Memory B cell (primary cell): ENCODE results near the gene ADAM10.

Experiments used
- ATAC-seq: fragments of 150-1000 bp; cut with Tn5 transposase; 2 replicates; pipeline ENCODE4 v1.10.0; 2021; ENCODE audit warnings: low read depth, mild to moderate bottlenecking, moderate library complexity
- DNase-seq, 2 donors: peaks; one replicate each; pipeline ENCODE4 v3.0.0; 2022; ENCODE audit warnings: low spot score in 2 of 2
- H3K27ac Mint-ChIP-seq: one replicate; pipeline ENCODE4 v1.8.0; 2022; ENCODE audit warnings: mild to moderate bottlenecking, moderate library complexity, mixed read lengths
- H3K27me3 Mint-ChIP-seq: one replicate; pipeline ENCODE4 v1.8.0; 2022; ENCODE audit warnings: mixed read lengths
- H3K36me3 Mint-ChIP-seq: one replicate; pipeline ENCODE4 v1.8.0; 2022; ENCODE audit warnings: mild to moderate bottlenecking, mixed read lengths
- H3K4me1 Mint-ChIP-seq: one replicate; pipeline ENCODE4 v1.8.0; 2022; ENCODE audit warnings: mixed read lengths
- H3K4me3 Mint-ChIP-seq: one replicate; pipeline ENCODE4 v1.8.0; 2022; ENCODE audit warnings: mild to moderate bottlenecking, moderate library complexity, mixed read lengths
- H3K9me3 Mint-ChIP-seq: one replicate; pipeline ENCODE4 v1.8.0; 2022; ENCODE audit warnings: mixed read lengths

Gene ADAM10

DNA sequence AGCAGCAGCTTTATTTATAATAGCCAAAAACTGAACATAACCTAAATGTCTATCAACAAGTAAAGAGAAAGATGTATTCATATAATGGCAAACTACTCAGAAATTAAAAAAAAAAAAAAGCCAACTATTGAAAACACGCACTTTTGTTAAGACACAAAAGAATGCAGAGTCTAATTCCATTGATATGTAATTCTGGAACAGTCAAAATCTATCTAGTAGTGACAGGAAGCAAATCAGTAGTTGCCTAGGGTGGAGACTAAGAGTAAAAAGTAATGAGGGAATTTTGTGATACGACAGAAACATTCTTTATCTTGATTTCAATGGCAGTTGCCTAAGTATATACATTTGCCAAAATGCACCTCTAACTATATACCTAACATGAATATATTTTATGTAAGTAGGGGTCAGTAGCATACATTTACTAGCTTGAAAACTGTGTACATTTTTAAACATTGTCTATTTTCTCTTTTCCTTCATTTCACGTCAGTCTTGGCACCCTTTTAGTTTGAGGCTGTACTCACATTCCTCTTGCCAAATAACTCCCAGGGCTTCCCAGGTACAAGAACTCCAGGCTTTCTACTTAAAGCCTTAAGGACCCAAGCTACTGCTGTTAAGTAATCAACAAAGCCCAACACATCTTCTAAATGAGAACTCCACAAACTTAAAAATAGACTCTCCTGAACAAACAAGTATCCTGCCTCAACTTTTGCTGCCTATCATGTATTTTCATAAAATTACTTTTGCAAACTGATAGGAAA lies 54.7 kb downstream of the ADAM10 start:
- peaks cover 19% of the 10 kb centered on the region for H3K36me3 Mint-ChIP-seq
- no peak overlapping the region for H3K4me3 Mint-ChIP-seq
- H3K9me3 Mint-ChIP-seq = peaks cover 7% of the 10 kb centered on the region
- no peaks in the 10 kb centered on the region for H3K27me3 Mint-ChIP-seq
- no peak overlapping the region for H3K27ac Mint-ChIP-seq
- ATAC-seq (no peak), DNase-seq (no peak)
- H3K4me1 Mint-ChIP-seq = peaks cover 38% of the 10 kb centered on the region

DNA sequence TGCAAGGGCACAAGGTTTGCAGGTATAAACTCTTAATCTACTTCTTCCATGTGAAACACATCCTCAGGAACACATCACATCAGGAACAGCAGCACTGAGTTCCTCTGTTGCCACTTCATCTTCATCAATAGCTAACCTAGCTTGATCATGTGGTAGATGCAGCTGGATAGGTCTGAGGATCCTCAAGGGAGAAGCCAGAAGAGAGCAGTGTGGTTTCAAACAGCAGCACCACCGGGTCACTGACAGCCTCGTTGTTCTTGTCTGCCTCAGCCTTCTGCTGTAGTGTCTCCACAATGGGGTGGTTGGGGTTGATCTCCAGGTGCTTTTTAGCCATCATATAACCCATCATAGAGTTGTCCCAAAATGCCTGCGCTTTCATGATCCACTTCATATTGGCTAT lies 58.8 kb downstream of the ADAM10 start:
- Mint-ChIP-seq H3K27me3 (no peaks in the 10 kb centered on the region), H3K27ac (no peak overlapping the region), H3K36me3 (peaks cover 4% of the 10 kb centered on the region), H3K4me3 (no peak overlapping the region), H3K9me3 (no peaks in the 10 kb centered on the region), H3K4me1 (peaks cover 28% of the 10 kb centered on the region)
- DNase-seq = peak in 1 of 2 donors; percentile 30
- peak; percentile 98 for ATAC-seq

DNA sequence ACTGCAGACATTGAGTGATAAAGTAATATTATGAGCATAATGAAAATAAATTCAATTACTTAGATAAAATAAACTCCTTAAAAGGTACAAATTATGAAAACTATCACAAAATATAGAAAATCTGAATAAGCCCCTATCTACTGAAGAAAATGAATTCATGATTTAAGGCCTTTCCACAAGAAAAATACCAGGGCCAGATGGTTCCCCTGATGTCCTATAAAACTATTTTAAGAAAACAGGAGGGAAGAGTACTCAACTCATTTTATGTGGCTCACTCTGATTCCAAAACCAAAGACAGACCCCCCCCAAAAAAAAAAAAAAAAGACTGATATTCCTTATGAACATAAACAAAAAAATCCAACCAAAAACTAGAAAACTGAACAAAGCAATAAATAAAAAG lies 59.9 kb downstream of the ADAM10 start:
- H3K4me3 Mint-ChIP-seq = no peak overlapping the region
- H3K36me3 Mint-ChIP-seq = peaks cover 4% of the 10 kb centered on the region
- ATAC-seq (no peak), DNase-seq (no peak)
- peaks cover 26% of the 10 kb centered on the region for H3K4me1 Mint-ChIP-seq
- no peaks in the 10 kb centered on the region for H3K27me3 Mint-ChIP-seq
- H3K9me3 Mint-ChIP-seq = no peaks in the 10 kb centered on the region
- no peak overlapping the region for H3K27ac Mint-ChIP-seq

DNA sequence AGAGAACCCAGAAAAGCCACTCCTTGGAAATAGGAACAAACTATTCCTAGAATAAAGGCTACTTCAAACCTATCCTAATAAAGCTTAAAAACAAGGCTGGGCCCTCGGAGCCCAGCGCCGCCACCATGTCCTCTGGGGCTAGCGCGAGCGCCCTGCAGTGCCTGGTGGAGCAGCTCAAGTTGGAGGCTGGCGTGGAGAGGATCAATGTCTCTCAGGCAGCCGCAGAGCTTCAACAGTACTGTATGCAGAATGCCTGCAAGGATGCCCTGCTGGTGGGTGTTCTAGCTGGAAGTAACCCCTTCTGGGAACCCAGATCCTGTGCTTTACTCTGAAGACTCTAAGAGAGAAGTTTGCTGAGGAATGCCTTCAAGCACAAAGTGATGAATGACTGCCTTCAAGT lies 63.2 kb downstream of the ADAM10 start:
- H3K36me3 Mint-ChIP-seq = peaks cover 2% of the 10 kb centered on the region
- H3K4me1 Mint-ChIP-seq = peaks cover 28% of the 10 kb centered on the region
- H3K9me3 Mint-ChIP-seq = no peaks in the 10 kb centered on the region
- ATAC-seq = no peak
- no peak overlapping the region for H3K27ac Mint-ChIP-seq
- no peak for DNase-seq
- H3K4me3 Mint-ChIP-seq = no peak overlapping the region
- no peaks in the 10 kb centered on the region for H3K27me3 Mint-ChIP-seq

DNA sequence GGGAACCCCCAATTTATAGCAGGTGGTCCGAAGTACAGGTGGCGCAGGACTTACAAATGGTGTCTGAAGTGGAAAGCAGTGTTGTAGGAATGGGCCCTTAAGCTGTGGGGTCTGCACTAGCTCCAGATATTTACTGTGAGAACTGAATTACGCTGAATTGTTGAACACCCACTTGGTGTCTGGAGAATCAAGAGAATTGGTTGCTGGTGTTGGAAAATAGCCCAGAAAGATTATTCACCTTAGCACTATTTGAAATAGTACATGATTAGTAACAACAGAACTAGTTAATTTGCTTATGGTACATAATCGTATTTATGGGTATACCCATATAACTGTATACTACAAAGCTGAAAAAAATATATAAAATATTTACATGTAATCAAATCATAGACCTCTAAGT lies 64.8 kb downstream of the ADAM10 start:
- Mint-ChIP-seq H3K4me3 (no peak overlapping the region), H3K9me3 (no peaks in the 10 kb centered on the region), H3K36me3 (peaks cover 2% of the 10 kb centered on the region), H3K27ac (no peak overlapping the region), H3K27me3 (no peaks in the 10 kb centered on the region), H3K4me1 (peaks cover 12% of the 10 kb centered on the region)
- ATAC-seq (no peak), DNase-seq (no peak)

DNA sequence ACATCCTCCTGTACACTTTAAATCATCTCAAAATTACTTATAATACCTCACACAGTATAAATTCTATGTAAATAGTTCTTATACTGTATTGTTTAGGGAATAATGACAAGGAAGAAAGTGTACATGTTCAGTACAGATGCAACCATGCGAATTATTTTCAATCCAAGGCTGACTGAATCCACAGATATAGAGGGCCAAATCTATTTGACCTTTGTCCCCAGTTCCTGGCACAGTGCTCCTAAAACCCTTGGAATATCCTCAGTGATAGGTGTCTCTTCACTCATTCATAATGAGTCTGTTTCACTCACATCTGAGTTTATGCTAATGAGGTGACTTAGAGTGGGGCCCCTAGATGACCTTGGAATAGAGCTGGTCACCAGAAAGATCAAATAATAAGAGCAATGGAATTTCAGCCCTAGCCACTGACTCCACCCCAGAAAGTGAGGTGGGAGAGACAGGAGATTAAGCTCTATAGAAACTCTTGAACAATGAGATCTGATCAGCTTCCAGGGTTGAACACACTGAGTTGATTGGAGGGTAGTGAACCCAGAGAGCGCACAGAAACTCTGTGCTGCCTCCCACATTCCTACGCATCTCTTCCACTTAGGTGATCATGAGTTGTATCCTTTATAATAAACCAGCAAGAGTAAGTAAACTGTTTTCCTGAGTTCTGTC lies 65.3 kb downstream of the ADAM10 start:
- Mint-ChIP-seq H3K9me3 (no peaks in the 10 kb centered on the region), H3K27me3 (no peaks in the 10 kb centered on the region), H3K27ac (no peak overlapping the region), H3K4me1 (peaks cover 12% of the 10 kb centered on the region), H3K36me3 (peaks cover 2% of the 10 kb centered on the region), H3K4me3 (no peak overlapping the region)
- ATAC-seq = no peak
- DNase-seq = no peak

DNA sequence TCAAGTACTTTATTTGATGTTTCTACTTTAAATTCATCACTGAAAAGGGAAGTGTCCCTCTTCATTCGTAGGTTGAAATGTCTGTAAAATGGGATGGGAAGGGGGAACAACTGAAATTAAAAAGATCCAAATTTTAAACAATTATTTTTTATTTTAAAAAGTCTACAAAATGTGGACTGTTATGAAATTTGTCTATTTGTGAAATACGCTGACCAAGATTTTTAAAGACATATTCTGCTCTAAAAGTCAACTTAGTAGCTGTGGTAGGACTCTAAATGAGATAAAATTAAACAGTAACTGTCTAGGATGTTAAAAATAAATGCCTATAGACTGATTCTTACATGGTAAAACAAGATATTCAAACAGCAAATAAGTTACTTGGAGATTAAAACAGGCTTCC lies 67.3 kb downstream of the ADAM10 start:
- H3K36me3 Mint-ChIP-seq = peaks cover 2% of the 10 kb centered on the region
- H3K9me3 Mint-ChIP-seq = no peaks in the 10 kb centered on the region
- ATAC-seq = no peak
- no peak for DNase-seq
- H3K4me1 Mint-ChIP-seq = peaks cover 13% of the 10 kb centered on the region
- no peaks in the 10 kb centered on the region for H3K27me3 Mint-ChIP-seq
- H3K4me3 Mint-ChIP-seq = no peak overlapping the region
- H3K27ac Mint-ChIP-seq = no peak overlapping the region

DNA sequence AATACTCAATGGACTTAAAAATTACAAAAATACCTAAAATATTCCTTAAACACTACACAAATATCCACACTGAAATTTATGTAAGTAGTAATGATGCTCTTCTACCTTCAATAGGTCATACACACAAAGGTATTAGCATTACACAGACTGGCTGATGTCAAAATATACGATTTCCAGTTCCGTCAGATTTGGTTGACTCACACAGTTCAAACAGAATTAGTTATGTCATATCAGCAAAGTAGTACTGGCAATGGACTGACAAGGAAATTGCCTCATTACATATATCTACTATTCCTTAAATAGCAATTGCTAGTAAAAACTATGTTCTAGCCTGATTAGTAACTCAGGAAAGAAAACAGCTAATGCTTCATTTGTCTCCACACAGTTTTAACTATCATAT lies 70.8 kb downstream of the ADAM10 start:
- no peak for DNase-seq
- peaks cover 4% of the 10 kb centered on the region for H3K36me3 Mint-ChIP-seq
- H3K27ac Mint-ChIP-seq = no peak overlapping the region
- H3K4me1 Mint-ChIP-seq = peaks cover 7% of the 10 kb centered on the region
- ATAC-seq = no peak
- no peaks in the 10 kb centered on the region for H3K27me3 Mint-ChIP-seq
- no peaks in the 10 kb centered on the region for H3K9me3 Mint-ChIP-seq
- no peak overlapping the region for H3K4me3 Mint-ChIP-seq

DNA sequence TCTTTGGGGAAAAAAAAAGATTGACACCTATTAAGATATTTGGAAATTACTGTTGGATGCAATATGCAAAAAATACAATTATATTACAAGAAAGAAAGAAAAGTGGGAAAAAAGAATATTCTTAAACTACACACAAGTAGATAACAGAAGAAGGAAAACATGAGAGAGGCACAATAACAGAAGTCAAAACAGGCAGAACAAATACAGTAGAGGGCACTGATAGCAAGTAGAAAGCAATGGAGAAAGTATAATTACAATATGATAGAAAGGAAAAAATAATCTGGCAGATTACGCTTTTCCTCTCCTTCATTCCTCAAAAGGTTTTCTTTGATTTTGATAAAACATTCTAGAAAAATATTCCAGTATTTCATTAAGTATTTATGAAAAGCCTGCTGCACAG lies 72.1 kb downstream of the ADAM10 start:
- DNase-seq = no peak
- Mint-ChIP-seq H3K4me1 (peaks cover 9% of the 10 kb centered on the region), H3K36me3 (peaks cover 10% of the 10 kb centered on the region), H3K27me3 (no peaks in the 10 kb centered on the region), H3K9me3 (no peaks in the 10 kb centered on the region), H3K4me3 (no peak overlapping the region), H3K27ac (no peak overlapping the region)
- ATAC-seq = no peak

DNA sequence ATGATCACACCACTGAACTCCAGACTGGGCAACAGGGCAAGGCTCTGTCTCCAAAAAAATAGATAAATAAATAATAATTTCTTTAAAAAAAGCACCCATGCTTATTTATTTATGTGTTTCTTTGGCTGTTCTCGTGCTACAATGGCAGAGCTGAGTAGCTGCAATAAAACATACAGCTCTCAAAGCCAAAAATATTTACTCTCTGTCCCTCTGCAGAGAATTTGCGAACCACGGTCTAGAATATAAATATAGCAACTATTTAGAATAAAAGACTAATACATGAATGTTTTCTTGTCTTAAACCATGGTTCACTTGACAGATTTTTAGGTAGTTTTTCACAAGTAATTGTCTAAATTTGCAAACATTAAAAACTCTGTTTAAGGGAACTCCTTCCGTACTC lies 72.7 kb downstream of the ADAM10 start:
- Mint-ChIP-seq H3K27ac (no peak overlapping the region), H3K36me3 (peaks cover 14% of the 10 kb centered on the region), H3K9me3 (no peaks in the 10 kb centered on the region), H3K4me3 (no peak overlapping the region), H3K4me1 (peaks cover 10% of the 10 kb centered on the region), H3K27me3 (no peaks in the 10 kb centered on the region)
- ATAC-seq = no peak
- no peak for DNase-seq

DNA sequence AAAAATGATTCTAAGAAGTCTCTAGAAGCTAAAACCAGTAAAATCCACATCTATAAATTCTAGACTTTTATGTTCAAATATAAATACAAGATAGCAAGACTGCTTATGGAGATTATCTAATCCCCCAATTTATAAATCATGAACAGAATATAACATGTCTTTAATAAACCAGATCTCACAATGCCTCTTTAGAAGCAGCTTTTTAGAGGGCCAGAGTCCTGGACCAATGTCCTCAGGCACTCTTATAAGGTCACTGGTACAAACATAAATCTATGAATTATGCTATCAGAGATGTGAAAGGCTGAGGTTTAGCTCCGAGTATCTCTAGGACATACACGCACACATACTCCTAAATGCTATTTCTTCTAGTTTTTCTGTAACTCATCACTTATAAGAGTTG lies 78.3 kb downstream of the ADAM10 start:
- no peak for ATAC-seq
- Mint-ChIP-seq H3K36me3 (peaks cover 17% of the 10 kb centered on the region), H3K4me3 (no peak overlapping the region), H3K9me3 (no peaks in the 10 kb centered on the region), H3K4me1 (peaks cover 5% of the 10 kb centered on the region), H3K27ac (no peak overlapping the region), H3K27me3 (no peaks in the 10 kb centered on the region)
- no peak for DNase-seq

DNA sequence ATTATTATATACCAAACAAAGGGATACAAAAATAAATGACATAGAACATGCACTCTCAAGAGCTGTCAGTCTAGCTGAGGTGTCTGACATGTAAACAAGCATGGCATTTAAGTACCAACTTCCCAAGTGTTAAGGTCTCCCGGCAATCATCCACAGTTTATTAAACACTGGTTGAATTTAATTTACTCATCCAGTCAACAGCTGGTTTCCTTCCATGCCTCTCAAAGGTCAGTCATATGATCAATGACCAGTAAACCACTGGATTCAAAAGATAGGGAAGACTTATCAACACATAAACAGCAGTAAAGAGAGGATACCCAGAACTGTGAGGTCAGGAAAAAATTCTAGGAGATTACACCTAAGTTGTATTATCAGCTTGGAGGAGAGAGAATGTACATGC lies 80.4 kb downstream of the ADAM10 start:
- H3K27ac Mint-ChIP-seq = no peak overlapping the region
- H3K27me3 Mint-ChIP-seq = no peaks in the 10 kb centered on the region
- ATAC-seq = no peak

DNA sequence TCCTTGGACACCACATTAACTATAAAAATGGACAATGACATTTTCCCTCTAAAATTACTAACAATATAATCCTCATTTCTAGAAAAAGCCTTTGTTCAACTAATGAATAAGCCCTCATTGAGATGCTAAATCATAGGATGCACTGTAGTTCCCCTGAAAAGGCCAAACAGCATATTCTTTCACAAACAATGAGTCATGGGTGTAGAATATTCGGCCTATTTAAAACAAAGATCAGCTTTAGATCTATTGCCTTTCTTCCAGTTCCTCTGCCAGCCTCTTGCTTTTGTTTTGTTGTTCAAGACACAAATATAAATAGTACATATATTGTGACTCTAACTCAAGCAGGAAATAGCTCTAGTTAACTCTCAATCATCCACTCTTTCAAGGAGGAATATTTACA lies 82.5 kb downstream of the ADAM10 start:
- H3K36me3 Mint-ChIP-seq = peaks cover 24% of the 10 kb centered on the region
- no peaks in the 10 kb centered on the region for H3K9me3 Mint-ChIP-seq
- H3K27ac Mint-ChIP-seq = no peak overlapping the region
- H3K4me1 Mint-ChIP-seq = peaks cover 5% of the 10 kb centered on the region
- no peaks in the 10 kb centered on the region for H3K27me3 Mint-ChIP-seq
- H3K4me3 Mint-ChIP-seq = no peak overlapping the region
- ATAC-seq (no peak), DNase-seq (no peak)

More for the DNA sequence above, 80.4 kb downstream of the ADAM10 start:
- no peak for DNase-seq
- peaks cover 22% of the 10 kb centered on the region for H3K36me3 Mint-ChIP-seq
- no peaks in the 10 kb centered on the region for H3K9me3 Mint-ChIP-seq
- no peak overlapping the region for H3K4me3 Mint-ChIP-seq
- H3K4me1 Mint-ChIP-seq = peaks cover 10% of the 10 kb centered on the region

DNA sequence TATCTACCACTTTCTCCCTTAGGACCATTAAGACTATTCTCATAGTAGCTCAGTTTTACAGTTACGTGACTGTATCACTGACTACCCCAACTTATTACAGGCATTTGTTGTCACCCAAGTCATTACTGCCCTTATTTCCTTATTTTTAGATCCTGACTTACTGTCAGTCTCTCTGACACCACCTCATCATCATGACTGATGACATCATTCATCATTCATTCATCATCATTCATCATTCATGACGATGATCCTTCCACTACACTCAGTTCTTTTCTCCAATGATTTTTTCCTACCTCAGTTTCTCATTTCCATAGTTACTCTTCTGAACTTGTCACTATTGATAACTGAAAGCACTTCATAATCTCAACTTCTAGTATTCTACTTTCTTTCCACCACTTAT lies 83.8 kb downstream of the ADAM10 start:
- H3K27ac Mint-ChIP-seq = no peak overlapping the region
- DNase-seq = no peak
- H3K36me3 Mint-ChIP-seq = peaks cover 33% of the 10 kb centered on the region
- H3K9me3 Mint-ChIP-seq = no peaks in the 10 kb centered on the region
- no peak overlapping the region for H3K4me3 Mint-ChIP-seq
- H3K4me1 Mint-ChIP-seq = peaks cover 5% of the 10 kb centered on the region
- ATAC-seq = no peak
- no peaks in the 10 kb centered on the region for H3K27me3 Mint-ChIP-seq

DNA sequence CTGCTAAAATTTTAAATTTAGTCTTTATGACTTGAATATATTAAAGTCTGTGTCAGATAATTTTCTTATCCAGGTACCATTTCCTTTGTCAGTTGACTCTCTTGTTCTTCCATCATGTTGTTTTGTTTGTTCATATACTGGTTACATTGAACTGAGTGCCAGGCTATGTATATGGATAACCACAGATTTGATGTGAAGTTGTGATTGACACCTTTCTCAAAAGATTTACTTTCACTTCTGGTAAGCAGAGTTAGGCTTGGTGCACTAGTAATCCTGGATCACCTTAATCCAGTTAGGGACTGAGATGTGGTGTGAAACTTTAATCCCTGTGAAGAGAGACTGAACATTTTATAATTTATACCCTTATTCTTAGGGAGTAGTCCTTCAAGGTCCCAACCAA lies 99.4 kb downstream of the ADAM10 start:
- no peaks in the 10 kb centered on the region for H3K4me1 Mint-ChIP-seq
- ATAC-seq = no peak

More for the DNA sequence above, 99.4 kb downstream of the ADAM10 start:
- Mint-ChIP-seq H3K9me3 (no peaks in the 10 kb centered on the region), H3K4me3 (no peak overlapping the region), H3K27me3 (no peaks in the 10 kb centered on the region), H3K36me3 (peaks cover 25% of the 10 kb centered on the region), H3K27ac (no peak overlapping the region)
- DNase-seq = no peak
